GM18502 (cell line): ENCODE measurements around the gene STK16.
A peak's percentile ranks its signal among the peaks of the same experiment; 100 is the strongest.

Experiments
- ATAC-seq: cut with Tn5 transposase; IDR thresholded peaks from one replicate; pipeline ENCODE4 v1.9.1; 2021; ENCODE audit warnings: mild to moderate bottlenecking; ENCODE audit not compliant: unreplicated experiment, poor library complexity

The STK16 gene

DNA sequence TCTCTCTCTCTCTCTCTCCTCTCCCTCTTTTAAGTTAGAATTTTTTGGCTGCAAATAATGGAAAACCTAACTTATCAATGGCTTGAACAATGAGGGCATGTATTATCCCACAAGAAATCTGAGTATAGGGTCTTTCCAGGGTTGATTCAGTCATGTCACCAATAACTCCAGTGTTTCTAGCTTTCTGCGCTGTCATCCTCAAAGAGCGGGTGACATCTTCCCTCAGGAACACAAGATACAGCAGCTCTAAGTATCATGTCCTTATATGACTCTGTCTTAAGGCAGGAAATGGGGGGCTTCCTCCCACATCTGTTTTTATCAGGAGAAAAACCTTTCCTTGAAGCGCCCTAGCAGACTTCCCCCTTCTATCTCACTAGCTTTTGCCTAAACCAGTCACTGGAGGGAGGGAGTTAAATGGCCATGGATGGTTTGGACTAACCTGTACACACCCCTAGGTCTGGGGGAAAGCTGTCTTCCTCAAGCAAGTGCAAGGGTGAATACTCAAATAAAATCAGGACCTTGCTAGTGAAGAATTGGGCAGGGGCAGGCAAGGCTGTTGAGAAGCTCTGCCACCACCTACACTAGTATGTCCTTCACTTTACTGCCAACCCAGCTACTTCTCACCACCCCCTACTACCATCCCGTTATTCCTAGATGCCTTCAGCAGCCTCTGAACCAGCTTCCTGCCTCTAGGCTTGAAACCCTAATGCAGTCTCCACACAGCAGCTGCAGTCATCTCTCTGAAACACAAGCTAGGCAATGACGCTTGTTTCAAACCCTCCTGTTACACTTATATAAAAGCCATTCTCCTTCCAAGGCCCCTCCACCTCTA is 16.0 kb downstream of the STK16 start:
- ATAC-seq = no peak

DNA sequence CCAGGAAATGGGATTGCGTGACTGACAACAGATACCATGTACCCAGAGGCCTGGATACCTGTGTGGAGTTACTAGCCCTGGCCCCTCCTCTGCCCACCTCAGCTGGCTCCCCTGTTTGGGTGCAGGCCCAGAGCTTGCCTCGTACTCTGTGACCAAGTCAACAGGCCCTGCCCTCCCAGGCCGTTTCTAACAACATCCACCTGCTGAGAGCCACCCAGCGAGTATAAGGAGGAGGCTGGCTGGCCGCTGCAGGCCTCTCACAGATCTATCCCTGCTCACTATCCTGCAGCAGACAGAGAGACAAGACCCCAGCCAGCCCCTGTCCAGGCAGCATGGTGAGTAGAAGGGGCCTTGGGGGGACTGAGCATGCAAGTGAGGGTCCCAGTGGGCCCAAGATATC is 21.0 kb downstream of the STK16 start:
- ATAC-seq = no peak

DNA sequence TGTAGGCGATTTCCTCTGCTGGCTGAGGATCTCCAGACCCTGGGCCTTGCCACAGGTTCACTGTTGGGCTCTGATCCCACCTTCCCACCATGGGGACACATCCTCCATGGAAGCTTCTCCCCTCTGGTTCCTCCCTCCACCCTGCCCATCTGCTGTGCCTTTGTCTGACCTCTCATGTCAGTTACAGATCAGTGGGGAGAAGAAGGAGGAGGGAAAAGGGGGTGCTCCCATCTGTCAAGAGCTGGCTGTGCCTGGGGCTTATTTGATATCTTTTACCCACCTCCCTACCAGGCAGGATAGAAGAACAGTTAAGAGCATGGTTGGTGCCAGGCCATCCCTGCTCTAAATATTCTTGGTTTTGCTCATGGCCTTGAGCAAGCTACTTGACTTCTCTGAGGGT is 21.6 kb downstream of the STK16 start:
- no peak for ATAC-seq

DNA sequence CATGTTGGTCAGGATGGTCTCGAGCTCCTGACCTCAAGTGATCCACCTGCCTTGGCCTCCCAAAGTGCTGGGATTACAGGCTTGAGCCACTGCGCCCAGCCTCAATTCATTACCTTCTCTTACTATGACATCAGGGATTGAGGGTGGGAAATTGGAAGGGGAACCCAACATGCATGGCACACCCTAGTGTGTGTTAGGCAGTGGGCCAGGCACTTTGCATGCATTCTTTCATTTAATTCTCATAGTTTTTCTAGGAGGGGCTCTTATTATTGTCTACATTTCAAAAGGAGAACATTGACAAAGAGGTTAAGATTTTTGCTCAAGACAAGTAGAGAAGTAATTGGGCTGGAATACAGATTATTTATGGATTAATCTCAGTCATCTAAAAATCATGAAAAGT is 23.0 kb downstream of the STK16 start:
- no peak for ATAC-seq

DNA sequence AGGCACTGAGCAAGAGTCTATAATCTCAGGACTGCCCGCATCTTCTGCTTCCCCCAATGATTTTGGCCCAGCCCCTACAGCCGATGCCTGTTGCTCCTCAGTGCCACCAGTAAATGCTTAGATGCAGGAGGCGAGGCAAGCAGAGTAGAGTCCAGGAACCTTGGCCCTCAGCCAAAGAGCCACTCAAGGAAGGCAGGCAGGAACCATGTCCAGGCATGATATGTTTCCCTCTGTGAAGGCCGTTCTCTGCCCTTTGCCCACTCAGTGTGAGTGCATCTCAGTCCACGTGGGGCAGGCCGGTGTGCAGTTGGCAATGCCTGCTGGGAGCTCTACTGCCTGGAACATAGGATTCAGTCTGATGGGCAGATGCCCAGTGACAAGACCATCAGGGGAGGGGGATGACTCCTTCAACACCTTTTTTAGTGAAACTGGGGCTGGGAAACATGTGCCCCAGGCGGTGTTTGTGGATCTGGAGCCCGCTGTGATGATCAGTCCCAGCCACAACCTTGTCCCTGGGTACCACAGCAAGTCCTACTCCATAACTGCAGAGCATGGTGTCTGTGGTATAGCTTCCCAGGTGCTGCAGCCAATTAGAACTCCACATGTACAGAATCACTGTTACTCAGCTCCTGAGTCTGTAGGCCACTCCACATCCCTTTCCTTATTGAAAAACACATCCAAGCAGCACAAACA is 24.2 kb downstream of the STK16 start:
- no peak for ATAC-seq

DNA sequence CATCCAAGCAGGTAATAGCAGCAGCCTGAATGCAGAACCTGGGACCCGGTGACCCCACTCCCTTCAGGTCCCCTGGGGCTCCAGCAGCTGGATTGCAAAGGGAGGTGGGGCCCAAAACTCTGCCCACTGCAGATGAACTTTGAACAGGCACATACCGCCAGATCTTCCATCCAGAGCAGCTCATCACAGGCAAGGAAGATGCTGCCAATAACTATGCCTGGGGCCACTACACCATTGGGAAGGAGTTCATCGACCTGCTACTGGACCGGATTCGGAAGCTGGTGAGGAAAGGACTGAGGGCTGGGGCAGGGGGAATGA is 24.7 kb downstream of the STK16 start:
- no peak for ATAC-seq

DNA sequence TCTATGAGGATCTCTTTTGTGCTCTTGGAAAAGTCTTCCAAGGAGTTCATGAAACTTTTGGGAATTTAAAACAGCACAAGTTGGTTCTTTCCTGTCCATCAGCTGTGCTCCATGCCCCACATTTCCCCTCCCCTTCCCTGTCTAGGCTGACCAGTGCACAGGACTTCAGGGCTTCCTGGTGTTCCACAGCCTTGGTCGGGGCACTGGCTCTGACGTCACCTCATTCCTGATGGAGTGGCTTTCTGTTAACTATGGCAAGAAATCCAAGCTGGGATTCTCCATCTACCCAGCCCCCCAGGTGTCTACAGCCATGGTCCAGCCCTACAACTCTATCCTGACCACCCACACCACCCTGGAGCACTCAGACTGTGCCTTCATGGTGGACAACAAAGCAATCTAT is 25.7 kb downstream of the STK16 start:
- no peak for ATAC-seq

DNA sequence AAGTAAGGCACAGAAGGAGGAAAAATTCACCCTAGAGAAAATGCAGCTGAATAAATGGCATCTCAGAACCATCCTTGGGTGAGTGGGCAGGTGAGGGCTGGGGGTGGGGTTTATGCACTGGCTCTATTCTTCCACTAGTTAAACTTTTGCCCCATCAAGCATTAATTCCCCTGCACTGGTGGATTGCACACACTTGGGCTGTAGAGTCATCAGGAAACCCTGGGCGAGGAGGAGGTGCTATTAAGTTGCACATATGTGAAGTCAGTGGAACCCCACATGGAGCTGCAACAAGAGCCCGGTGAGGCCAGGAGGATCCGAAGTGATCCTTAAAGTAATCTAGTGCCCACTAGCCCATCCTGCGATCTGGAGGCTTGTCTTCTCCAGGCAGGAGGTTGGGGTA is 27.1 kb downstream of the STK16 start:
- no peak for ATAC-seq

DNA sequence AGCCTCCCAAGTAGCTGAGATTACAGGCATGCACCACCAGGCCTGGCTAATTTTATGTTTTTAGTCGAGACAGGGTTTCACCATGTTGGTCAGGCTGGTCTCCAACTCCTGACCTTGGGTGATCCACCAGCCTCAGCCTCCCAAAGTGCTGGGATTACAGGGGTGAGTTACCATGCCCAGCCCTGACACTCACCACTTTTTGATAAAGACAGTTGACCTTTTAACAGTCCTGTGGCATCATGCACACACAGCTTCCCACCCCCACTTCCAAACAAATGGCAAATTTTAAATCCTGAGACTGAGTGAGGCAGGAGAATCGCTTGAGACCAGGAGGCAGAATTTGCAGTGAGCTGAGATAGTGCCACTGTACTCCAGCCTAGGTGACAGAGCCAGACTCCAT is 27.7 kb downstream of the STK16 start:
- ATAC-seq = no peak

DNA sequence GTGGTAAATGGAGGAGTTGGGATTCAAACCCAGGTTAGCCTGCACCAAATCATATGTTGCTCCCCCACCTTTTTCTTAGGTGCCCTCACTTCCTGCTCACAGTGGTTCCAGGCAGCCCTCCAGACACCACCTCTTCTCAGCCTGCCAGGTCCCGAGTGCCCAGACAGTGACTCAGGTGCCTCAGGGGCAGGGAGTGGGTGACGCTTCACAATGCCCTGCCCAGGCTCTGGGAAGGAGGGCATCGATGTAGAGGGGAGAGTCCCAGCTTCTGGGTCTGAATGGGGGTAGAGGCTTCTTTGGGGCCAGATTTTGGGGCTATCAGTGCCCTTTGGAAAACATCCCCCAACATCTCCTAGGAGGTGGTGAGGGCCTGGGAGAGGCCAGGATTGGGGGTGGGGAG is 28.7 kb downstream of the STK16 start:
- no peak for ATAC-seq

DNA sequence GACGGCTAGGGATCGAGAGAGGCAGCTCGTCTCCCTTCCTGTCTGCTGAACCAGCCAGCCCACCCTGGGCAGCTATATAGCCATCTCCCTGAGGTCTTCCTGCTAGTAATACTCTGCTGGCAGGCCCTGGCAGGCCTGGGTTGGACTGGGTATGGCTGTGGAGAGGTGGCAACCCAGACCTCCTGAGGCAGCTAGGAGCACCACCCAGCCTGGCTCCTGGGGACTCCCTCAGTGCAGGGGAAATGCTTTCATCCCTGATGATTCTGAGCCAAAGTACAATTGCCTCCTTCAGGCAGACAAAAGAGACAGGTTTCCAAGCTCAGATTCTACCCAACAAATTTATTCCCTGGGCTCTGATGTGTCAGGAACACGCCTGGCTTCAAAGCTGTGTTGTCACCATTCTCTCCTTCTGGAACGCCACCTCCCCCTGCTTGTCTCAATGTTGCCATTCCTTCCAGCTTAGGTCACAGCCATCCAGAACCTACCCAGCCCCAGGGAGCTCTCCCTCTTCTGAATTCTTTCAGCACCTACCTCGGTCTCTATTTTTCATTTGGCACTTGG is 29.2 kb downstream of the STK16 start:
- ATAC-seq = no peak

DNA sequence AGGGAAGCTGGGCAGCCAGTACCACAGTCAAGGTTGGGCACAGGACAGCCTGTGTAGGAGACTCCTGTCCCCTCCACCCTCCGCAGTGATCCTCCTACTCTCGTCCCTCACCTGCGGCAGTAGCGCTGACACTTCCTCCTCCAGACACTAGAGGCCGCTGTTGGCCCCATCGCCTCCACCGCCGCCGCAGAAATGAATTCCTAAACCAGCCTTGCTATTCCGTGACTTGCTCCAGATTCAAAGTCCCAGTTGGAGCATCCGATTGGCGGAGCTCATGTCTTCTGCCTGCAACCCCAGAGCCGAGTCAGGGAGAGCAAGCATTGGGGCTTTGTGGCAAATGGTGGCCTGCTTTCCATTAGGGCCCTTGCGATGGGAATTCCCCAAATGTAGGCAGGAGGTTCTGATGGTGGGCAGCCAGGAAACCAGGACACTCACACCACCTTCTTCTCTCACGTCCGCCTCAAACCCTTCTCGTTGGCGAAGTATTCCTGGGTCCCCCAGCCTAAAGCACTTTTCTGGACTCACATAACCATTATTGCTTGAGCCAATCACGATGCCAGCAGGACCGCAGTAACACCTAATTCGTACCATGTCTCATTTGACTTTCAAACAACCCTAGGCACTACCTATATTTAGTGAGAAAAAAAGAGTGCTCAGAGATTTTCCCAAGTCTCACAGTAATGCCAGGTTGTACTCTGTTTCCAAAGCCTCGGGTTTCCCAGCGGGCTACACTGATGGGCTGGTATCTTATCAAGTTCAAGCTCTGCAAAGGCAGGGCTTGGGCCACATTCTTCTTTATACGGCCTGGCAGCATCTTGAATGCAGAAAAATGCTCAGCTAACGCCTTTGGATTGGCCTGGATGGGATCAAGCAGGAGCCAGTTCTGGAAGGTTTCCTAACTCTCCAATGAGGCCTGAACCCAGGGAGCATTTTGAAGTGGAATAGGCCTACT is 32.7 kb downstream of the STK16 start:
- ATAC-seq = no peak

DNA sequence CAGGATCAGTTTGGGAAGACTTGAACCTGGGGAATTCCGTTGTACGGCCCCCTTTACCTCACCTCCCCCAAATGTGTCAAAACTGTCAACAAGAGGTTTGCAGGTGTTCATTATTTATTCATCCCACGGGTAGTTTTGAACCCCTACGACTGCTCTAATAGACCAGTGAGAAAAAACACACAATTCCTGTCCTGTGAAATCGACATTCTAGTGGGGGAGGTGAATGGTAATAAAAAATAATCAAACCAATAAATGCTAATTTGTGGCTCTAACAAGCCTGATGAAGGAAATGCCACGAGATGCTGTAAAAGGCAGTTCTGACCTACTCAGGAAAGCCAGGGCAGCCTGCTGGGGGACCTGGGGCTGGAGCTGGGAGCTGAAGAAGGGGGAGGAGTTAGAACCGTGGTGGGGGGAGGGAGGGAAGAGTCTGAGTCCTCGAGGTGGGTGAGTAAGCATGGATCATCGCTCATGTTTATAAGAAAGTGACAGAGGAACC is 33.4 kb downstream of the STK16 start:
- no peak for ATAC-seq

DNA sequence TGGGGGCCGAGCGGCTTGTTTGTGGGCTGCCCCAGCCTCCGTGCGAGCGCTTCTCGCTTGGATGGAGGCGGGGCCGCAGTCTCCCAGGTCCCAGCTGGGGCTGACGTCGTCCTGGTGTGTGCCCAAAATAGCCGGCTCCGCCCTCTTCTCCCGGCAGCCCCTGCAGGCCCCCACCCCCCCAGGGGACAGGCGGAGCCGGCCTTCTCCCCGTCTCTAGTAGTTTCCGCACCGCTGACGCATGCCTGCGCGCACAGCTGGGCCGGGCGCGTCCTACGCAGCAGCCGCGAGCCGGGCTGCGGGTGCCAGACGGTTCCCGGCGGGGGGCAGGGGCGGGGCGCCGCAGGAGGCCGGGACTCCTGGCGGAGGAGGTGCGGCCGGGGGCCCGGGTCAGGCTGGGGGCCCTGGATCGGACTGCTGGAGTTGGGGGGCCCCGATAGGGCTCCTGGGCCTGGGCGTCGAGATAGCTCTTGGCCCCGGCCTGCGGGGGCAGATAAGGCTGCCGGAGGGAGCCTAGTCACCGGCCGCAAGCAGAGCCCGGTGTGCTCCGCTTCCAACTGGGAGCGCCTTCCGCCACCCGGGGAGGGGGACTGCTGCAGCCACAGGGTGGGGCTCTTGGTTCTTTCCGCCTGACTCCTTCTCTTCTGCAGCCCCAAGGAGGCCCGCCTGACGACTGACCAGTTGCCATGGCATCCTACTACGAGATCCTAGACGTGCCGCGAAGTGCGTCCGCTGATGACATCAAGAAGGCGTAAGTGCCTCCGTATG is 34.1 kb downstream of the STK16 start, which contains the start of gene DNAJB2:
Gene DNAJB2, plus strand, starts transcription at position 216 of the 765 bp plus-strand sequence. Its CDS starts 468 bp downstream, at position 684.
- ATAC-seq = peak; percentile 88

DNA sequence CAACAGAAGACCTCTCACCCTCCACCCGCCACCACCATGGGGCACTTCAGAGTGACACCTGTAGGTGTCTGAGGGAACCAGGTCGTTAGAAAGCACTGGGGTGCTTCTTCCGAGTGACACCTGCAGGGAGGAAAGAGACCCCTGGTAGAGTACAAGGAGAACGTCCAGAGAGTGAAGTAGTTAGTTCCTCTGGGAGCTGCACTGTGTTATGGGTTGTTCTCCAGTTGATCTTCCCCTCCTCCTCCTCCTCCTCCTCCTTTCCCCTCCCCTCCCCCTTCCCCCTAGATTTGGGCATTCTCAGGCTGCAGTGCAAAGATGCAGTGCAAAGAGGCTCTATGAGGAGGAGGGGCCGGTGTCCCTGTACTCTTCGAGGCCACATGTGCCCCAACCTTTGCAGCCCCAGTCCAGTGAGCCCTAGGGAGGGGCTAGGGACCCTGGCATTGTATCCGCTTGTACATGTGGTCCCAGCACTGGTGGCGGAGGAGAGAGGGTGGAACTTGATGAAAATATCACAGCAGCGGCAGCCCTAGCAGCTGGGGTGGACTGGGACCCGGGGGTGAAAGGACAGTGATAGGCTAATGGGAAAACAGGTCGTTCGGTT is 34.7 kb downstream of the STK16 start:
- ATAC-seq = no peak

DNA sequence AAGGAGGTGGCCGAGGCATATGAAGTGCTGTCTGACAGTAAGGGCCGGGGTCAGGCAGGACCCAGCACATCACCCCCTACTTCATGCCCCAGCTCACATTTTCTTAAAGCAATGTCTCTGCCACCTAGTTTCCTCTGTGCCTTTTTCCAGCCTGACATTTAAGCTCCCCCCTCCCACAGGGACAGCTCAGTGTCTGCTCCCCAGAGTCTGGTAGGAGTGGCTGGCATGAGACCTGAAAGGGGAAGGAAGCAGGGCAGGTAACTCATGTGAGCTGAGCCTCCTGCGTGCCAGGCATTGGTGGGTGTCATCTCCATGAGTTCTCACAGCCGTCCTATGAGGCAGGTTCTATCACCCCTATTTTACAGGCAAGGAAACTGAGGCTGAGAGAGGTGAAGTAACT is 35.4 kb downstream of the STK16 start:
- no peak for ATAC-seq

DNA sequence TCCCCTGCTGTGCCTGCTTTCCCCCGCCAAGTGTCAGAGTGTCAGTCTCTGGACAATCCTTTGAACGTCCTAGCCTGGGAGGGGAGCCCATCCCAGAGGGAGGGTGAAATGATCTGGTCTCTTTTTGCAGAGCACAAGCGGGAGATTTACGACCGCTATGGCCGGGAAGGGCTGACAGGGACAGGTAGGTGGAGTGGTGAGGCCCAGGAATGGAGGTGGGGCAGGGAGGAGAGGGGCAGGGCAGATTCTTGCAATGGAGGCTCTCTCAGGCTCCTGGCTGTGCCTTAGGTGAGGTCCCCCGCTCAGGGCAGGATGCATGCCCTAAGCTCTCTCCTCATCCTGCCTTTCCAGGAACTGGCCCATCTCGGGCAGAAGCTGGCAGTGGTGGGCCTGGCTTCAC is 36.3 kb downstream of the STK16 start:
- no peak for ATAC-seq

DNA sequence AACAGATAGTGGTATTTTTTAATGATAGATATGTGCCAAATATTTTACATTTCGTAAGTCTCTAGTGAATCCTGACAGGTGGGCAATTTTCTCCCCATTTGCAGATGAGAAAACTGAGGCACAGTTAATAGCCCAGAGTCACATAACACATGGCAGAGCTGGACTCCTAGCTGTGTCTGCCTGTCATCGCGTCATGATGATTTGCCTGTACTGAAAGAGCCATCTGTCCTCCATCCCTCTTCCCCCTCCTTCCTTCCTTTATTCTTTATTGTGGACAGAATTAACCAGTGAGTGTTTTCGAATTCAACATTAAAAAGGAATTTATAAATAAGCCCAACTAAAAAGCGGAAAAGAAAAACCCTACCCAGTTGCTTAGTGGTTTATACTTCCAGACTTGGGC is 37.1 kb downstream of the STK16 start:
- no peak for ATAC-seq

DNA sequence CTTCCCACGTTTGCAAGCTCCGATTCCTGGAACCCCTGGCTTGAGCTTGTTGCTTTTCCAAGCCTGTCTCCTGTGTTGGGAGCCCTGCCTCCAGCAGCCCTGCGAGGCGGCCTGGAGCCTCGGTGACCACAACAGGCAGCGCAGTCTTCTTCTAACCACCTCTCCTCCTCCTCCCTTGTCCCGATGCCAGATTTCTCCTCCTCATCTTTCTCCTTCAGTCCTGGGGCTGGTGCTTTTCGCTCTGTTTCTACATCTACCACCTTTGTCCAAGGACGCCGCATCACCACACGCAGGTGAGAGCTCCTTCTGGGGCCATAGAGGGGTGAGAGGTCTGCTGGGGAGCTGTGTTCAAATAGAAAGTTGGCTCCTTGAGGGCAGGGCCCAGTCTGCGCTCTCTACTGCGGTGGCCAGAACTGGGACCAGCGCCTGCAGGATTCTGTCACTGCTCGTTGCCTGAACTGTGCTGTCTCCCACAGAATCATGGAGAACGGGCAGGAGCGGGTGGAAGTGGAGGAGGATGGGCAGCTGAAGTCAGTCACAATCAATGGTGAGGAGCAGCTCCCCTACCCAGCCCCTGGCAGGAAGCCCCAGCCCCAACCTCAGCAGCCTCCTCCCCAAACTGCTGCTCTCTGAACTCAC is 37.8 kb downstream of the STK16 start:
- ATAC-seq = no peak
